Spleen (tissue), 11 donors: ENCODE data around the gene PLEKHH1. TPM values are rescaled to one million over a fixed set of nuclear protein-coding genes. Genes with fewer than 3 reads are reported as not detected.
A peak's percentile ranks its signal among the peaks of the same experiment; 100 is the strongest.

Source experiments
- DNase-seq: peaks from one replicate; pipeline ENCODE4 v3.0.0-alpha.2; 2020
- H3K27ac ChIP-seq, 8 donors: fragments of 200-600 bp; sonication (generic) in 7 of 8; 1 replicate in 4 of 8; 2 replicates in 4 of 8; pipeline versions ENCODE4 v1.5.0 to v1.8.0; 2016 to 2021; ENCODE audit warnings: inconsistent platforms in 4 of 8, mild to moderate bottlenecking in 4 of 8, moderate library complexity in 1 of 8
- H3K27me3 ChIP-seq, 7 donors: fragments of 200-600 bp; sonication (generic) in 6 of 7; replicated peaks in 1 of 7; 1 replicate in 4 of 7; 2 replicates in 3 of 7; pipeline versions ENCODE4 v1.5.0 to v1.8.0; 2016 to 2021; ENCODE audit warnings: inconsistent platforms in 3 of 7, mild to moderate bottlenecking in 1 of 7
- H3K36me3 ChIP-seq, 6 donors: fragments of 200-600 bp; sonication (generic) in 5 of 6; 1 replicate in 4 of 6; 2 replicates in 2 of 6; pipeline versions ENCODE4 v1.5.0 to v1.8.0; 2016 to 2021; ENCODE audit warnings: inconsistent platforms in 2 of 6
- H3K4me1 ChIP-seq, 6 donors: fragments of 200-600 bp; sonication (generic) in 5 of 6; 1 replicate in 3 of 6; 2 replicates in 3 of 6; pipeline versions ENCODE4 v1.5.0 to v1.8.0; 2016 to 2021; ENCODE audit warnings: inconsistent platforms in 3 of 6
- H3K4me3 ChIP-seq, 8 donors: fragments of 200-600 bp; sonication (generic) in 7 of 8; 1 replicate in 4 of 8; 2 replicates in 4 of 8; pipeline versions ENCODE4 v1.5.0 to v1.8.0; 2016 to 2021; ENCODE audit warnings: inconsistent platforms in 4 of 8, mild to moderate bottlenecking in 4 of 8, moderate library complexity in 2 of 8
- H3K9me3 ChIP-seq, 8 donors: fragments of 200-600 bp; sonication (generic) in 7 of 8; 1 replicate in 4 of 8; 2 replicates in 4 of 8; pipeline versions ENCODE4 v1.5.0 to v1.8.0; 2016 to 2021; ENCODE audit warnings: inconsistent platforms in 4 of 8
- CTCF ChIP-seq, 11 experiments: fragments of 200-600 bp in 7 of 11; fragments of 450-650 bp in 4 of 11; sonication (generic) in 4 of 11; IDR thresholded peaks in 8 of 11; conservative IDR thresholded peaks in 3 of 11; 1 replicate in 7 of 11; 2 replicates in 4 of 11; pipeline versions ENCODE4 v1.4.0 to v1.8.0; 2016 to 2021; ENCODE audit warnings: antibody characterized with exemption in 11 of 11, inconsistent platforms in 4 of 11, mild to moderate bottlenecking in 1 of 11
- POLR2A ChIP-seq, 3 donors: fragments of 450-650 bp; IDR thresholded peaks; one replicate each; pipeline ENCODE4 v1.5.1; 2017; ENCODE audit warnings: antibody characterized with exemption in 3 of 3, mild to moderate bottlenecking in 1 of 3
- POLR2AphosphoS5 ChIP-seq, 3 donors: sonication (generic); formaldehyde crosslinking; IDR thresholded peaks; one replicate each; pipeline ENCODE4 v1.5.1; 2017; ENCODE audit warnings: antibody characterized with exemption in 3 of 3
- WGBS, 5 donors: extraction: QIAGEN DNeasy Blood & Tissue Kit in 3 of 5; methylation state at CpG; one replicate each; pipeline versions ENCODE4 v1.1.5 to v1.1.7; 2013 to 2018; 5-methylcytosine and 5-hydroxymethylcytosine counted together
- intact Hi-C: fragments of 100-400 bp; cut with DNase I; formaldehyde crosslinking; loops from one replicate; pipeline ENCODE4 v1.15.0; 2023; ENCODE audit warnings: low total_unique reads
- polyA plus RNA-seq, 3 donors: library from polyadenylated mRNA; stranded (reverse); fragments of 200-250 nt; gene quantifications; one replicate each; pipeline ENCODE4 v1.2.1, GENCODE V29; 2013
- total RNA-seq, 7 donors: library from RNA; depleted of rRNA in 3 of 7; stranded (reverse); fragments of >200 nt in 3 of 7; fragmentation: NEBNext Ultra II Directional in 4 of 7; extraction: Animal tissue kit (Norgen Biotek cat#: 25700) in 4 of 7; gene quantifications; one replicate each; pipeline versions ENCODE4 v1.1.0 to v1.2.1, GENCODE V29; 2016 to 2021
- donor health status: healthy with polysubstance abuse.
- donor health status: DM: no; HTN: no; CAD: no; lungs with moderate emphysema.
- donor health status: DM: no; HTN: no; CAD: no.
- donor health status: Bipolar disorder and iron deficiency.
- donor health status: healthy.
- donor health status: DM: no; HTN: no; CAD: no.
- donor health status: DM: yes; HTN: yes; CAD: no.

PLEKHH1 gene
- total and polyA plus RNA-seq, 10 donors = 0.56 to 7.1 (median 4.1) TPM

GRCh38 chr14:67486890-67487289, 46.2 kb upstream of the PLEKHH1 start:
- Histone ChIP-seq H3K9me3 (no peaks in the 10 kb centered on the region), H3K4me1 (peaks cover 18 to 95% (median 68%) of the 10 kb centered on the region in 6 donors), H3K4me3 (no peak overlapping the region), H3K36me3 (peaks cover 0 to 53% (median 19%) of the 10 kb centered on the region in 6 donors), H3K27ac (peak overlapping the region in 3 of 8 donors; percentile 92 to 94 (median 94)), H3K27me3 (no peaks in the 10 kb centered on the region)
- intact Hi-C loops = no loop called here
- WGBS, 5 donors = 74 to 95% (median 94%) methylated on average over 3 to 4 of the region's 4 CpGs
- no peak for DNase-seq
- TF ChIP-seq CTCF (IDR thresholded peaks at IDR 0.05 in 8 of 11, conservative IDR thresholded peaks at IDR 0.05 in 3 of 11) (no peak), POLR2A (IDR thresholded peaks at IDR 0.05) (no peak), POLR2AphosphoS5 (IDR thresholded peaks at IDR 0.05) (no peak)

GRCh38 chr14:67487332-67487731, 45.8 kb upstream of the PLEKHH1 start:
- WGBS, 5 donors = 74 to 93% (median 85%) methylated on average over 4 of the region's 4 CpGs
- intact Hi-C loops = no loop called here
- Histone ChIP-seq H3K27ac (peak overlapping the region in 6 of 8 donors; percentile 83 to 94 (median 93)), H3K36me3 (peaks cover 0 to 49% (median 19%) of the 10 kb centered on the region in 6 donors), H3K27me3 (no peaks in the 10 kb centered on the region), H3K9me3 (no peaks in the 10 kb centered on the region), H3K4me3 (peak overlapping the region in 3 of 8 donors; percentile 38 to 72 (median 62)), H3K4me1 (peaks cover 18 to 95% (median 70%) of the 10 kb centered on the region in 6 donors)
- DNase-seq = no peak
- TF ChIP-seq POLR2A (IDR thresholded peaks at IDR 0.05) (no peak), CTCF (IDR thresholded peaks at IDR 0.05 in 8 of 11, conservative IDR thresholded peaks at IDR 0.05 in 3 of 11) (no peak), POLR2AphosphoS5 (IDR thresholded peaks at IDR 0.05) (no peak)

- Histone ChIP-seq H3K27ac (peak within 1 kb of the TSS; percentile 83 to 94 (median 92)), H3K4me3 (peak within 1 kb of the TSS; percentile 22 to 72 (median 49)), H3K4me1 (peaks cover 18 to 96% (median 69%) of the 10 kb centered on the region in 6 donors), H3K27me3 (no peaks in the 10 kb centered on the region), H3K36me3 (peaks cover 0 to 40% (median 19%) of the 10 kb centered on the region in 6 donors), H3K9me3 (peaks cover 0 to 7% (median 3%) of the 10 kb centered on the region in 8 donors)
- peak; percentile 94 for DNase-seq
- WGBS, 5 donors = 1 to 8% (median 4%) methylated on average over 13 of the region's 13 CpGs
- TF ChIP-seq POLR2AphosphoS5 (IDR thresholded peaks at IDR 0.05) = peak; percentile 72 to 82 (median 79)
- no peak for TF ChIP-seq CTCF (IDR thresholded peaks at IDR 0.05 in 8 of 11, conservative IDR thresholded peaks at IDR 0.05 in 3 of 11)
- intact Hi-C loops = no loop called here
Measured at GRCh38 chr14:67487937-67488893, 44.9 kb upstream of the PLEKHH1 start, which contains the start of gene TMEM229B. Gene TMEM229B (minus strand): TSS chr14:67488721. CDS start chr14:67473923, 14,798 bp downstream.

- no peak for DNase-seq
- intact Hi-C loops = no loop called here
- Histone ChIP-seq H3K4me1 (peaks cover 18 to 76% (median 54%) of the 10 kb centered on the region in 6 donors), H3K27ac (peak overlapping the region in 3 of 8 donors; percentile 92 to 94 (median 94)), H3K27me3 (no peaks in the 10 kb centered on the region), H3K4me3 (no peak overlapping the region), H3K36me3 (peaks cover 0 to 20% (median 14%) of the 10 kb centered on the region in 6 donors), H3K9me3 (peaks cover 0 to 25% (median 18%) of the 10 kb centered on the region in 8 donors)
- TF ChIP-seq CTCF (IDR thresholded peaks at IDR 0.05 in 8 of 11, conservative IDR thresholded peaks at IDR 0.05 in 3 of 11) (no peak), POLR2A (IDR thresholded peaks at IDR 0.05) (no peak), POLR2AphosphoS5 (IDR thresholded peaks at IDR 0.05) (no peak)
- 73 to 93% (median 84%) methylated on average over 4 of the region's 4 CpGs for WGBS, 5 donors
Measured at GRCh38 chr14:67490196-67490595, 42.9 kb upstream of the PLEKHH1 start.
